NCI-H1092 treated with DMSO at 0.1 percent for 48 hours (cell line): ENCODE results near the gene CGB5.

Experiments used
- DNase-seq: peaks from one replicate; lab custom pipeline; 2025; lab: John Stamatoyannopoulos, UW

The CGB5 gene

DNA sequence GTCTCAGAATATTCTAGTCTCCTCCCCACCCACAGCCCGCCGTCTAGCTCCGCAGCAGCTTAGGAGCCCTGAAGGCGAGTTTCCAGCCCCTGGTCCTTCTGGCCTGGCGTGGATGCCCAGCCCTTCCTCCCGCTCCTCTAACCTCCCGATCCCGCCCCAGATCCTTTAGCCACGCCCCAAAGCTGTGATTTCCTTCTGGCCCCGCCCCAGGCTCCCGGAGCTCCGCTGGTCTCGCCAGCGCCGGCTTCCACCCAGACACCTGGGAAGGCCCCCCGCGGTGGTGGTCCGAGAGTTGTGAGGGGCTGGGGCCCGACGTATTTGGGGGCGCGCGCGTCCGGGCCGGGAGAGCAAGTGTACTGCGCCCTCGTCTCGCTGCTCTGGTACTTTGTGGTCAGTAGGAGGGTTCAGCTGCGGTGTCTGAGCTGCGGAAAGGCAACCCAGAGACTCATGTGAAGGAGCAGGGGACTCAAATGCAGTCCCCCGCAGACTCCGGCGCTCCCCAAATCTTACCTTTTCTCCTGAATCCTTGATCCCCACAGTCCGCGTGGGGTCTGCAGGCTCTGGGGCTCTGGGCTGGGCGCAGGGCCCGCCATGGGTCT, 14.1 kb downstream of the CGB5 start, which contains the start of gene CGB7:
Gene CGB7, minus strand, starts transcription at position 114 of the 599 bp plus-strand sequence. CDS start 2,374 bp downstream, outside the sequence.
- DNase-seq: no peak

DNA sequence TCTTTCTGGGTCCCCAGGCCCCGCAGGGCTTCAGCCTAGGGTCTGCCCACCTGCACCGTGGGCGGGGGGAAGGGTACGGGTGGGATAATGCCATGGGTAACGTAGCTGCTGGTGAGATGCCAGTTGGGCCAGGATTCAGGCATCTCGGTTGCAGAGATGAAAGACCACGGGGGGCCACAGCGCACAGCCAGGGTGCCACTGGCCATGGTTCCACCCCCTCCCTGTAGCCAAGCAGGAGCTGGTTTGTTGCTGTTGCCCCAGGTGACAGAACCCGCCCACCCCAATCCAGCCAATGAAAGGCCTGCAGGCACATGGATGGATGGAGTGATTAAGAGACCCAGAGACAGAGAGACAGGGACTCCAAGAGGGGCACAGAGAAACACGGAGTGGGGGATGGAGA, 14.9 kb downstream of the CGB5 start:
- DNase-seq: no peak

DNA sequence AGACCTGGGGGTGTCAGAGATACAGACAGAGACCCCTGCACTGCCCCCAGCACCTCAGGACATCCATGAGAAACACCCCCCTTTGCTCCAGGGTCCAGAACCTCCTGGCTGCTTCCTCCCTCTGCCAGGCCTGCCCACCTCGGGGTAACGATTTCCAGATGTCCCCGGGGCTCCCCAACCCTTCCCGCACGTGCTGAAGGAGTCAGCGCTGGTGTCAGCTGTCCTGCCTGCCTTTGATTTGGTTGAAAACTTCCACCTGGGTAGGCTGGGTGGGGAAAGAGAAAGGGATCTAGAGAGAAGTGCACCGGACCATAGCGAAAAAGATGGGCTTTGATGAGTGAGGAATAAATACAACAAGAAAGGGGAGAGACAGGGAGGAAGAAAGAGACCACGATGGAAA, 15.4 kb downstream of the CGB5 start:
- no peak for DNase-seq

DNA sequence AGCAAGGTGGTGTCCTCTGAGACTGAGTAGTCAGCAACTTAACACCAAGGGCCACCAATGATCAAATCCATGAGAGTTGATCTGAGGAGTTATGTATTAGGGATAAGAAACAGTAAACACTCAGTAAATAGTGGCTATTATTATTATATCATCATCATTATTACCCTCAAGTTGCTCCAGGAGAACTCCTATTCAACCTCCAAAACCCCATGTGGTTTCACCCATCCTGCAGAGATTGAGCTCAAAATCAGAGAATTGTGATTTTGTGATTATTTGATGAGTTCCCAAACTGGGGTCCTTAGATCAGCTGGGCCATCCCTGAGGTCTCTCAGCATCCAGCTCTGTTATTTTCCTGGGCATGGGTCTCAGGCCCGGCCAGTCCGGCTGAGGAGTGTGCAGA, 17.4 kb downstream of the CGB5 start:
- DNase-seq: no peak

DNA sequence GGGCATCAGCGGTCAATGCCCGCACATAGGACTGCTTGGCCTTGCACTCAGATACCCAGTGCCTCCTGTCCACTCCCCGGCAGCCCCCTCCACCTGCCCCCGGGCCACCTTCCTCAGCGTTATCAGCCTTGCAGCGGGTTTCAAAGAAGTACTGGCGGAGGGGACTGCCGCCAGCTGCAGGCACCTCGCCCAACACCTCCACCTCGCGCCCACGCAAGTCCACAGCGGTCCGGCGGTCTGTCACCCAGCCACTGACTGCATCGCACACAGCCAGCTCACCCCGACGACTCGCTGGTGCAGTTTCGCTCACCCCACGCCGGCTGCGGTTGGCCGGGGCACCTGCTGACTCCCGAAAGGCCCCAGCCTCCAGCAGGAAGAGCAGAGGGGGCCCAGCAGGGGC, 17.8 kb downstream of the CGB5 start:
- DNase-seq: no peak

DNA sequence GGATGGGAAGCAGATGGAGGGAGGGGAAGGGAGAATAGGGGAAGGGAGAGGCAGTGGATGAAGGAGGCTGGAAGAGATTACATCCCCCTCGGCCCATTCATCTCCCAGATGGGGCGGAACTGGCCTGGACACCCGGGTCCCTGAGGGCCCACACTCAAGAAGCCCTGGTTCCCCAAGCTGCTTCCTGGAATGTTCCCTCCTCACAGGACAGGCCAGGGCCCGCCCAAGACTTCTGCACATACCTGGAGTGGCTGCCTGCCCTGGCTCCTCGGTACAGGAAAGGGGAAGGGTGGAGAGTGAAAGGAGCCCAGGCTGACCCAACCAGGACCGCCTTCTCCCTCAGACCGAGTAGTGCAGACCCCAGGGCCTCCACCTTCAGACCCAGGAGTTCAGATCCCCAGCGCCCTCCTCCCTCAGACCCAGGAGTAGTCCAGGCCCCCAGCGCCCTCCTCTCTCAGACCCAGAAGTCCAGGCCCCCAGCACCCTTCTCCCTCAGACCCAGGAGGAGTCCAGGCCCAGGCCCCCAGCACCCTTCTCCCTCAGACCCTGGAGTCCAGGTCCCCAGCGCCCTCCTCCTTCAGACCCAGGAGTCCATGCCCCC, 20.5 kb downstream of the CGB5 start:
- DNase-seq: no peak

DNA sequence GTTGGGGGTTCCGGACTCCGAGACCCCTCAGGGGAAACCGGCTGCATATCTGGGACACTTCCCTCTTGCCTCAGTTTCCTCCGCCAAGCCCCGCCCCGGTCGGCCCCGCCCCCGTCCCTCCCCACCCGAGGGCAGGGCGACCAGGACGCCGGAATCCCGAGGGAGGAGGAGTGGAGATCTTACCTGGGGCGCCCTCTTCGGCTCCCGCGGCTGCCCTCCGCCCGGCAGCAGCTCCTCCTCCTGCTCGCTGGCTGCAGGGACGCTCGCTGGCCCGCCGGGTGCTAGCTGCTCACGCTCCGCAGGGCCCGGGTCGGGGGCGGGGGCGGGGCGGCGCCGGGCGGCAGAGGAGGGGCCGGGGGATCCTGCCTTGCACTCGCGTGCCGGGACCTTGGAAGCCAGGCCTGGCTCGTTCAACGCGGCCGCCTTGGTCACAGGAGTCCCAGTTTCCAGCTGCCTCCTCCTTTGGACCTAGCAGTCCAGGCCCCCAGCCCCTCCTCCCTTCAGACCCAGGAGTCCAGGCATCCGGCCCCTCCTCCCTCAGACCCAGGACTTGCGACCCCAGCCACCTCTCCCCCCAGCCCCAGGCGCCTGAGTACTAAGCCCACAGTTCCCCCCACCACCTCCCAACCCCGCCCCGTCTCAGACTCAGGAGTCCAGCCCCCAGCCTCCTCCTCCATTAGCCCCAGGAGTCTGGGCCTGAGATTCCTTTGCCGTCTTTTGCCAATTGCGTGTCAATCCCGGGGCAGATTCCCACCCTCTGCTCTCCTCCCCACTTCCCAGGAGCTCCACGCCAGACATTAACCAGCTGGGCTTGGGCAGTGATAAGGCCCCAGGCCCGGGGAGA, 21.3 kb downstream of the CGB5 start, which contains the start of gene NTF4:
Gene NTF4, minus strand, starts transcription at position 51 of the 844 bp plus-strand sequence. CDS start 2,821 bp downstream, outside the sequence.
- no peak for DNase-seq

DNA sequence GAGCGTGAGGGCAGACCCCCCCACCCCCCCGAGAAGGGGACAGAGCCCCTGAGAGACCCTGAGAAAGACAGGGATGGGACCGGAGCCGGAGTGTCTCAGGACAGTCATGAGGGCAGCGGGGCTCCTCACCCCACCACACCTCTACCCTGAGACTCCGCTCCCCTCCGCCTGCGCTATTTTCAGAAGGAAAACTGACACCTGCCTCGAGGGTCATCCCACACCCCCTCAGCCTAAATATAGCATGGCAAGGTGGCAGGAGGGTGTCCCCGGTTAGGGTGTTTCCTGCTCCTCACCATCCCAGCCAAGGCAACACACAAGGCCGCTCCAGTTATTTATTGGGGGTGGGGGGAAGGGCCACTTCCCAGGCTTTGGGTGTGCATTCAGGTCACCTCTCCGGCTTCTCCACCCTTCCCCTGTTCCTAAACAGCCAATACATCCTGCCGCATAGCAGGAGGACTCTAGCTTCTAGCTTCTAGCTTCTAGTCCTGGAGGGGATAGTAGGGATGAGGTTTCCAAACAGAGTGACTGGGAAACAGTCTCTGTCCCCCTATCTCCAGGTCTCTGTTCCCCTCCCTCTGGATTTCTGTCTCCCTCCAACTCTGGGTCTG, 22.4 kb downstream of the CGB5 start:
- no peak for DNase-seq

DNA sequence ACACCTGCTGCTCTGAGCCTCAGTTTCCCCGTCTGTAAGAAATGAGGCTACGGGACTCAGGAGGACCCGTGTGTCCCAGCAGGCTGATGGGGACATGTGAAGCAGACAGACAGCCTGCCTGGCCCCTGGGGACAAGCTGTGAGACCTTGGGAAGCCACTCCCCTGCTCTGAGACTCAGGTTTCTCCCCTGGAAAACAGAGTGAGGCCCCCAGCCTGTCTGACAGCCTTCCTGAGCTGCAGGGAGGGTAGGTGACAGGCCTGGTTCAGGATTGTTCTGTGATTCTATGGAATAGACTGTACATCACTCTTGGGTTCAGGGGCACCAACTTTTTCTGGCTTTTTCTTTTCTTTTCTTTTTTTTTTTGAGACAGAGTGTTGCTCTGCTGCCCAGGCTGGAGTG, 23.9 kb downstream of the CGB5 start:
- no peak for DNase-seq

DNA sequence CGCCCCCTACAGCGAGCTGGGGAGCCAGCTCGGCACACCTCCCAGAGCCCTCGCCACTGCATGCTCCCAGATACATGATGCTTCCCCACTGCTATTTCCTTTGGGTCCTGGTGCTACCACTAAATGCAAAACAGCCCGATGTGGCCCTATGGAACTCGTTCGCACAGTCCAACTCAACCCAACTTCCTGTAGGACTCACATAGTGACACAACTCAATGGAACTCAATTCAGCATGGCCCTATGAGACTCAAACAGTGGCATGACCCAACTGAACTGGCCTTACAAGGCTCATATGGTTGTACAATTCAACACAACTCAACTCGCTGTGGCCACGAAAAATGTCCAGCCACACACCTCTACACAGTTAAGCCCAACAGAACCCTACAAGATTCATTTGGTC, 25.4 kb downstream of the CGB5 start:
- no peak for DNase-seq

DNA sequence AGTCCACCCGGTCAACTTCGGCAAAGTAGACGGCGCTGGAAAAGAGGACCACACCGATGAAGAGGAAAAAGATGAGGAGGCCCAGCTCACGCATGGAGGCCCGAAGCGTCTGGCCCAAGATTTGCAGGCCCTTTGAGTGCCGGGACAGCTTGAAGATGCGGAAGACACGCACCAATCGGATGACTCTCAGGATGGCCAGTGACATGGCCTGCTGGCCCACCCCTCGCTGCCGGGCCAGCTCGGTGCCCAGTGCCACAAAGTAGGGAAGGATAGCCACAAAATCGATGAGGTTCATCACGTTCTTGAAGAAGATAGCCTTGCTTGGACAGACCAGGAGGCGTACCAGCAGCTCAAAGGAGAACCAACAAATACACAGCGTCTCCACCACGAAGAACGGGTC, 26.8 kb downstream of the CGB5 start:
- no peak for DNase-seq

DNA sequence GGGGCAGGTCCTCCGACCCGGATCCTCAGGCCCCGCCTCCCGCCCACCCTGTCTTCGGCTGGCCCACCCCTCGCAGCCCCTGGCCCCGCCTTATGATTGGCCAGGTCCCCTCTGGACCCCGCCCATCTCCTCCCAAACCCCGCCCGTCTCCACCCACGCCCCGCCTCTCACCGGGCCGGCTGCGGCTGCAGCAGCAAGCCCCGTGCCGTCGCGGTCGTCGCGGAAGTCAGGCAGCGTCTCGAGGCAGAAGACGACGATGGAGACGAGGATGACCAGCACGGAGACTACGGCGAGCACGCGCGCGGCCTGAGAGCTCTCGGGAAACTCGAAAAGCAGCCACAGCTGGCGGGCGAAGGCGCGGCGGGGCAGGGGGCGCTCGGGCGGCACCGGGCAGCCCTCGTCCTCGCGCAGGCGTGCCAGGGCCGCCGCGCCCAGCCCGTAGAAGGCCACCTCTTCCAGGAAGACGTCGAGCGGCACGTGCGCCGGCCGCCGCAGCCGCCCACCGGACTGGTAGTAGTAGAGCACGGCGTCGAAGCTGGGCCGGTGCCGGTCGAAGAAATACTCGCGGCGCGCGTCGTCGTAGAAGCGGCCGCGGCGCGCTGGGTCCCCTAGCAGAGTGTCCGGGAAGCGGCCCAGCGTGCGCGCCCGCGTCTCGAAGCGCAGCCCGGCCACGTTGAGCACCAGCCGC, 28.4 kb downstream of the CGB5 start:
- no peak for DNase-seq

DNA sequence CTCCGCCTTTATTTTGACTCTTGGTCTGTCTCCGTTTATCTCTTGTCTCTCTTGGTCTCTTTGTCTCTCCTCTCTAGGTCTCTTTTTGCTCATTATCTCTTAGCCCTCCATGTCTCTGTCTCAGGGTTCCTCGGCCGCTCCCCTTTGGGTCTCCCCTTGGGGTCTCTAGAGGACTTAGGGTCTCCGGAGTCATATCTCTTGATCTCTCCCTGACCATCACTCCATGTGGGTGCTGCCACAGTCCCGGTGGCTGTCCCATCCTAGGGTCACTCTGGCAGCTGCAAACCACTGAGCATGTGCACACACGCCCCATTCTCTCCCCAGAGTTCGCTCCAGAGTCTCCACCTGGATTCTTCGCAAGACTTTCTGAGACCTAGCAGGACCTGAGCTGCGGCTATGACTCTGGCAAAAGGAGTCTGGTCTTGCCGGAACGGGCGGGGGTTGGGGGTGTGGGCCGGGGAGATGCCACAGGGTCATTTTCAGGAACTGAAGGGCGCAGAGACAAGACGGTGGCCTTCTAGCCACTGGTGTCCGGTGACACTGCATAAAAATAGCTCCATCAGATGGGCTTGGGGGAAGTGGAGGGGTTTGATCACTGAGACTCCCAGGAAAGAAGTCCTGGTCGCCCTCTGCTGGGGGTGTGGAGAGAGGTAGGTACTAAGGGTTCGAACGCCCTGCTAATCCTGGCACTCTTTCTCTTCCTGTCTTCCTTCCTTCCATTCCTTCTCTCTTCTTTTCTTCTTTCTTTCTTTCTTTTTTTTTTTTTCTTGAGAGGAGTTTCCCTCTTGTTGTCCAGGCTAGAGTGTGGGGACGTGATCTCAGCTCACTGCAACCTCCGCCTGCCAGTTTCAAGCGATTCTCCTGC, 30.1 kb downstream of the CGB5 start:
- DNase-seq: no peak

DNA sequence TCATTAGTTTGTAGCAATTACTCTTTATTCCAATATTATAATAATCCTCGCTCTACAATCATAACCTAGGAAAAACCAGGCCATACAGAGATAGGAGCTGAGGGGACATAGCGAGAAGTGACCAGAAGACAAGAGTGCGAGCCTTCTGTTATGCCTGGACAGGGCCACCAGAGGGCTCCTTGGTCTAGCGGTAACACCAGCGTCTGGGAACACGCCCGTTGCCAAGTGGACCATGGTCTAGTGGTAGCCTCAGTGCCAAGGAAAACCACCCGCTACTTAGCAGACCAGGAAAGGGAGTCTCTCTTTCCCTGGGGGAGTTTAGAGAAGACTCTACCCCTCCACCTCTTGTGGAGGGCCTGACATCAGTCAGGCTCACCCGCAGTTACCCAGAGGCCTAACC, 31.2 kb downstream of the CGB5 start:
- peak; percentile 30 for DNase-seq

DNA sequence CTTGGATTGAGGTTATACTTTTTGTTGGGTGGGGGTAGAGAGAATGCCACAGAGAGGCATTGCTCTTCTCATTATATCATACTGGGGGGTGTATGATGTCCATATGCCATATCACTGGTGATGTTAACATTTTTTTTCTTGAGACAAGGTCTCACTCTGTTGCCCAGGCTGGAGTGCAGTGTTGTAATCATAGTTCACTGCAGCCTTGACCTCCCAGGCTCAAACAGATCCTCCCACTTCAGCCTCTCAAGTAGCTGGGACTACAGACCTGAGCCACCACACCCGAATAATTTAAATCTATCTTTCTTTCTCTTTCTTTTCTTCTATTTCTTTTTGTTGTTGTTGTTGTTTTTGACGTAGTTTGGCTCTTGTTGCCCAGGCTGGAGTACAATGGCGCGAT, 36.7 kb downstream of the CGB5 start:
- no peak for DNase-seq

DNA sequence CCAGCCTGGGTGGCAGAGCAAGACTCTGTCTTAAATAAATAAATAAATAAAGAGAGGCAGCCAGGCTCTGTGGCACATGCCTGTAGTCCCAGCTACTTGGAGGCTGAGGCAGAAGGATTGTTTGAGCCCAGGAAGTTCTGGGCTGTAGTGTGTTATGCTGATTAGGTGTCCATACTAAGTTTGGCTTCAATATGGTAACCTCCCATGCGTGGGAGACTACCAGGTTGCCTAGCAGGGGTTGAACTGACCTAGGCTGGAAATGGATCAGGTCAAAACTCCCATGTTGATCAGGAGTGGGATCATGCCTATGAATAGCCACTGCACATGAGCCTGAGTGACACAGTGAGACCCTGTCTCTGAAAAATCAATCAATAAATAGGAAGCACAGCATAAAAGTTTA, 37.6 kb downstream of the CGB5 start:
- no peak for DNase-seq

DNA sequence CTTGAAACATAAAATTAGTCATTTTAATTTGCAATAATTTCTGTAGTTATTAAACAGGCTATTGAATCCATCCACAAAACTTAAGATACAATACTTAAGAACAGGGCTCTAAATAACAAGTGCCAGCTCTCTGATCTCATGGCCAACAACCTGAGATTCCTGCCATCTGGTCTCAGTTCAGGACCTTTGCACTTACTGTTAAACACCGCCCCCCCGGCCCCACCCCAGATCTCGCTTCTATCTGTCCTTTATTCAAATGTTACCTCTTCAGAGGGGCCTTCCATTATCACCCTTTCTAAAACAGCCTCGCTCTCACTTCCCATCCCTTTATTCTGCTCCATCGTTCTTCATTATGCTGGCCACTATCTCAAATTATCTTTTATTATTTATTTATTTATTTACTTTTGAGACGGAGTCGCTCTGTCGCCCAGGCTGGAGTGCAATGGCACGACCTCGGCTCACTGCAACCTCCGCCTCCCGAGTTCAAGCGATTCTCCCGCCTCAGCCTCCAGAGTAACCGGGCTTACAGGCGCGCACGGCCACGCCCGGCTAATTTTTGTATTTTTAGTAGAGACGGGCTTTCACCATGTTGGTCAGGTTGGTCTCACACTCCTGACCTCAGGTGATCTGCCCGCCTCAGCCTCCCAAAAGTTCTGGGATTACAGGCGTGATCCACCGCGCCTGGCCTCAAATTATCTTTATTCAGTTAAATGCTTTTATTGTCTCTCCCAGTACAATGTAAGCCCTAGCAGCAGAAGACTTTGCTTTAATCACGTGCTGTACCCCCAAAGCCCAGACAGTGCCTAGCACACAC, 40.8 kb downstream of the CGB5 start:
- DNase-seq: no peak

DNA sequence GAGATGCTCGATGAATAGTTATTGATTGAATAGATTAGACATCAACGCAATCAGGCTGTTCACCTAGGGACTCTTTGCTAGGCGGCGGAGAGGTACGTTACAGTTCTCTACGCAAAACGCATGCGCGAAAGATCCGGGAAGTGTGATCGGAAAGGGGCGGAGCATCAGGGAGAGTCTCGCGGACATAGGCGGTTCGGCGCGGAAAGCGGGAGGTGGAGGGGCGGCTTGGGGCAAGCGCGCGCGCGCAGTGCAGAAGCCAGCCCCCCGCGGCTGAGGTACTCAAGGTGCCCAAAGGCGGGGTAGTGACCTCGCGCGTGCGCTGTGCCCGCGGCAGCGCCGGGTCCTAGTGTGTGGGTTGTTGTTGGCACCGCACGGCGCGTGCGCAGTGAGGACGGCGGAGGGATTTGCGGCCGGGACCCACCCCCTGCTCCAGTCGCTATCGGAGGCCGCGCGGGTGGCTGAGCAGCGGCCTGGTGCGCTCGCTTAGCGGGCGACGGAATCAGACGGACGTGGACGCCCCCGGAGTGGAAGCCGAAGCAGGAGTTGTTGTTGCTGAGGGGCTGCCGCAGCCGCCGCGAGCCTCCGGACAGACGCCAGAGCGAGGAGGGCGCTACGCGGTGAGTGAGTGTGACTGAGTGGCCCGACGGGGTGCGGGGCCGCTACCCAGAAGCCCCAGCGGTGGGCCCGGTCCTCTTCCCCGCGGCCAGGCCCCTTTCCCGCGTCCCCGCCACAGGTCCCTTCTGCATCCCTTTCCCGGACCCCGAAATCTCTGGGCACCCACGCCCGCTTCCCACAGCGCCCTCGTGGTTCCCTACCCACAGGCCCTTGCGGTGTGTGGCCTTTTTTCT, 41.6 kb downstream of the CGB5 start, which contains the start of gene SNRNP70:
Gene SNRNP70, plus strand, starts transcription at position 432 of the 848 bp plus-strand sequence. CDS start 964 bp downstream, outside the sequence.
- DNase-seq: peak; percentile 97

DNA sequence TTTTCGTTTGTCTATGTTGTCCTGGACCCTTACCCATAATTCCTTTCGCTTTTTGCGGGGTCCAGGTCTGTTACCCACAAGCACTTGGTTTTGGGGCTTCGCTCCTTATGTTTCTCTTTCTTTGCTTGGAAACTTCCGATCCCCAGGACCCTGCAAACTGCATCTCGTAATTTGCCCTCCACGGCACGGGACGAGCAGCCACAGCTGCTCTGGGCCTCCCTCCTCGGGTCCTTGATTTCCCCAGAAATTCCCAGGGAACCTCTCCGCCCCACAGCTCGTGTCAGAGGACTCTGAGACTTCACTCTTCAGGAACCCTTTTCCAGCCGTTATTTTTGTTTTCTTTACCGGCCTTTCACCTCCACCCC, 42.2 kb downstream of the CGB5 start:
- DNase-seq: peak; percentile 24
